K562 treated with DMSO at 1 percent for 48 hours (cell line): Measurements from ENCODE around the gene IFNA13. TPM values are rescaled to one million over a fixed set of nuclear protein-coding genes. Genes with fewer than 3 reads are reported as not detected.

Source experiments
- total RNA-seq: library from RNA; unstranded; fragments of 300-600 nt; gene quantifications from 2 replicates; pipeline ENCODE4 v1.2.3, GENCODE V29; 2022; ENCODE audit warnings: low replicate concordance; ENCODE audit errors: extremely low read depth

IFNA13 gene
- total RNA-seq = not detected in 2 replicates

GRCh38 chr9:21367957-21368356, at the start of gene IFNA13:
Gene IFNA13, minus strand, starts transcription at chr9:21368057. Its CDS starts 47 bp downstream, at chr9:21368010.

GRCh38 chr9:21408817-21409216, 41.0 kb upstream of the IFNA13 start, which contains the start of gene IFNA8:
Gene IFNA8, plus strand, starts transcription at chr9:21409117. Its CDS starts 60 bp downstream, at chr9:21409177.

GRCh38 chr9:21385131-21385670, 17.3 kb upstream of the IFNA13 start, which contains the start of gene IFNA2:
Gene IFNA2, minus strand, starts transcription at chr9:21385398. Its CDS starts 69 bp downstream, at chr9:21385329.

GRCh38 chr9:21350787-21351186, 17.1 kb downstream of the IFNA13 start, which contains the start of gene IFNA6:
Gene IFNA6, minus strand, starts transcription at chr9:21350887. Its CDS starts 0 bp downstream, at chr9:21350887.

GRCh38 chr9:21334701-21335632, 32.9 kb downstream of the IFNA13 start, which contains the start of gene KLHL9:
Gene KLHL9, minus strand, starts transcription at chr9:21335404. Its CDS starts 545 bp downstream, at chr9:21334859.

Other genes with a start within 250 kb of the IFNA13 start
- gene IFNW1, start 226.2 kb downstream of the IFNA13 start, total RNA-seq = not detected in 2 replicates
- gene IFNA21, start 201.4 kb downstream of the IFNA13 start, total RNA-seq = not detected in 2 replicates
- gene IFNA4, start 180.5 kb downstream of the IFNA13 start, total RNA-seq = not detected in 2 replicates
- not detected in 2 replicates for gene IFNA7, start 165.9 kb downstream of the IFNA13 start, total RNA-seq
- gene IFNA10, start 160.9 kb downstream of the IFNA13 start, total RNA-seq = not detected in 2 replicates
- not detected in 2 replicates for gene IFNA16, start 150.7 kb downstream of the IFNA13 start, total RNA-seq
- gene IFNA17, start 139.8 kb downstream of the IFNA13 start, total RNA-seq = not detected in 2 replicates
- not detected in 2 replicates for gene IFNA14, start 128.1 kb downstream of the IFNA13 start, total RNA-seq
- gene IFNA5, start 62.7 kb downstream of the IFNA13 start, total RNA-seq = not detected in 2 replicates
- not detected in 2 replicates for gene KLHL9, start 32.7 kb downstream of the IFNA13 start, total RNA-seq
- gene IFNA6, start 17.2 kb downstream of the IFNA13 start, total RNA-seq = not detected in 2 replicates
- not detected in 2 replicates for gene IFNA2, start 17.3 kb upstream of the IFNA13 start, total RNA-seq
- gene IFNA8, start 41.1 kb upstream of the IFNA13 start, total RNA-seq = not detected in 2 replicates
- not detected in 2 replicates for gene IFNA1, start 72.4 kb upstream of the IFNA13 start, total RNA-seq
- gene IFNE, start 114.3 kb upstream of the IFNA13 start, total RNA-seq = not detected in 2 replicates